NCI-H146 treated with DMSO at 0.1 percent for 48 hours (cell line): Measurements from ENCODE around the gene POLR3E.

Experiments used
- DNase-seq: peaks from one replicate; lab custom pipeline; 2025; ENCODE audit not compliant: unreplicated experiment; lab: John Stamatoyannopoulos, UW

POLR3E gene

DNA sequence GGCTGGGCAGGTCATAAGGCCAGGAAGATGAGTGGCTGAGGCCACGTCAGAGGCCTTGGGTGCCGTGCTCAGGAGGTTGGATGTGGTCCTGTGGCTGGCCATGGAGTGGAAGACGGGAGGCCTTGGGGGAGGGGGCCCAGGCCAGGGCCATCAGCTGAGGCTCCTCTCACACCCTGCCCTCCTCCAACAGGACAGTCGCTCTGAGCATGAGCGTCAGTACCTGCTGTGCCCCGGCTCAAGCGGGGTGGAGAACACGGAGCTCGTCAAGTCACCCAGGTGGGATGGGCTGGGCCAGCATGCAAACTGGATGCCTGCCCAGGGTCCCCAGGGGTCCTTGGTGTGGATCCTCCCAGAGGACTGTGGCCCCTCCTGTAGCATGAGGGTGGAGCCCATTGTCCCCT is 19.2 kb downstream of the POLR3E start:
- no peak for DNase-seq

DNA sequence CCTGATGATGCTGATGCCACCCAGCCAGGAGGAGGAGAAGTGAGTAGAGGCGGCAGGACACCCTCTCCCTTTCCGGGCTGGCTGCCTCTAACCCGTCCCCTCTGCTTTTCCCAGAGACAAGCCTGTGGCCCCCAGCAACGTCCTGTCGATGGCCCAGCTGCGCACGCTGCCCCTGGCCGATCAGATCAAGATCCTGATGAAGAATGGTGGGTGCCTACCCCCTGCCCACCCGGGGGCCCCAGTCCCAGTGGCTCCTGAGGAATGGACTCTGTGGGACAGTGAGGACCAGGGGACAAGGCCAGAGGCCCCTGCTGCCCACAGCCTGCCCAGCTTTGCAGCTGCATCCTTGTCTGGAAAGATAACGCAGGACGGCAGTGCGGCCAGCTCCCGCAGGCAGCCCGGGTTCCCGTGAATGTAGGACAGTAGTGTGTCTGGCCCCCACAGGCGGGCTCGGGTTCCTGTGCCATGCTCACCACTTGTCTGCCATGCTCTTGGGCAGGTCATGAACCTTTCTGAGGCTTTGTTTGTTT is 19.9 kb downstream of the POLR3E start:
- DNase-seq = no peak

DNA sequence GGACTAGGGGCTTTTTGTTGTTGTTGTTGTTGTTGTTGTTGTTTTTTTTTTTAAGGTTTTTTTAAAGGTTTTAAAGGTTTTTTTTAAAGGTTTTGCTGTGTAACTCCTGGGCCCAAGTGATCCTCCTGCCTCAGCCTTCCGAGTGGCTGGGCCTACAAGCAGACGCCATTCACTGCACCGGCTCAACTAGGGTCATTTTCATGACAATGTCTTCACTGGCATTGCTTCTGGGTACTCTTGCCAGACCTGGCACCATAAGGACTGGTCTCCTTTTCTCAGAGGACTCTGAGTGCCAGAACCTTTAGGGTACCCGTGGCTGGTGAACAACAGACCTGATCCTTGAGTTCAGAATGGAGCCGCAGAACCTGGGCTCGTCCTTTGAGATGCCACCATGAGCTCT is 20.4 kb downstream of the POLR3E start:
- DNase-seq = no peak

DNA sequence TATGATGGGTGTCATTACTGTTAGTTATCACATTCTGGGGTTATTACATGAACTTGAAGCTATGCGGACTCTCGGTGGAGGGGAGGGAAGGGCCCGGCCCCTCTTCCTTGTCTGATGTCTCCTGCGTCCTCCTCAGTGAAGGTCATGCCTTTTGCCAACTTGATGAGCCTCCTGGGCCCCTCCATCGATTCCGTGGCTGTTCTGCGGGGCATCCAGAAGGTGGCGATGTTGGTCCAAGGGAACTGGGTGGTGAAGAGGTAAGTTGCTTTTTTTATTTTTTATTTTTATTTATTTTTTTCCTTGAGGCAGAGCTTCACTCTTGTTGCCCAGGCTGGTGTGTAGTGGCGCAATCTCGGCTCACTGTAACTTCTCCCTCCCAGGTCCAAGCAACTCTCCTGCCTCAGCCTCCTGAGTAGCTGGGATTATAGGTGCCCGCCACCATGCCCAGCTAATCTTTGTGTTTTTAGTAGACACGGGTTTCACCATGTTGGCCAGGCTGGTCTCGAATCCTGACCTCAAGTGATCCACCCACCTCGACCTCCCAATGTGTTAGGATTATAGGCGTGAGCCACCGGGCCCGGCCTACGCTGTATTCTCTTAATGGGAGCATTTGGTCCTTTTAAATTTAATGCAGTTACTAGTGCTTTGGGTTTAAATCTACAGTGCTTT is 21.6 kb downstream of the POLR3E start:
- DNase-seq = no peak

DNA sequence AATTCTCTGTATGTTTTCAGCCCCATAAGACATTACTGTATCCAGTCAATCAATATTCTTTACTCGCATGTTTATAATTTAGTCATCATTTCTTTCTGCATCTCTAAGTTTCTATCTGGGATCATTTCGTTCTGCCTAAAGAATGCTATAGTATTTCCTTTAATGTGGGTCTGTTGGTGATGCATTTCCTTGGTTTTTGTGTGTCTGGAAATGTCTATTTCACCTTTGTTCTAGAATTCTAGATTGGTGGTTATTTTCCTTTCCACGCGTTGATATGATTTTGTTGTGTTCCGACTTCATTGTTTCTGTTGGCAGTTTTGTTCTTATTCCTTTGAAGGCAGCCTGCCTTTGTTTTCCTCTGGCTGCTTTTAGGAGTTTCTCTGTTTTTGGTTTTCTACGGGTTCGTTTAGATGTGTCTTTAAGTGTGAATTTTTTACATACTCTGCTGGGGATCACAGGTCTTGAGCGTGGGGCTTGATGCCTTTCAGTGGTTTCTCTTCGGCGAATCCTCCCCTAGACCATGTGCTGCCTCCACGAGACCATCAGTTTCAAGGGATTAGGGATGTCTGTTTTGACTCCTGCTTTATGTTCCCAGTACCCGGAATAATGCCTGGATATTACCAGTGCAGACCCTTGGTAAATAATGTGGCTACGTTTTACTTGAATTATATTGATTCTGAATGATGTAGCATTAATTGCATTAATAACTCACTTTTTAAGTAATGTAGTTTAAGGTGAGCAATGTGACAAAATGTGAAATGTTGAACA is 23.5 kb downstream of the POLR3E start:
- DNase-seq = no peak

DNA sequence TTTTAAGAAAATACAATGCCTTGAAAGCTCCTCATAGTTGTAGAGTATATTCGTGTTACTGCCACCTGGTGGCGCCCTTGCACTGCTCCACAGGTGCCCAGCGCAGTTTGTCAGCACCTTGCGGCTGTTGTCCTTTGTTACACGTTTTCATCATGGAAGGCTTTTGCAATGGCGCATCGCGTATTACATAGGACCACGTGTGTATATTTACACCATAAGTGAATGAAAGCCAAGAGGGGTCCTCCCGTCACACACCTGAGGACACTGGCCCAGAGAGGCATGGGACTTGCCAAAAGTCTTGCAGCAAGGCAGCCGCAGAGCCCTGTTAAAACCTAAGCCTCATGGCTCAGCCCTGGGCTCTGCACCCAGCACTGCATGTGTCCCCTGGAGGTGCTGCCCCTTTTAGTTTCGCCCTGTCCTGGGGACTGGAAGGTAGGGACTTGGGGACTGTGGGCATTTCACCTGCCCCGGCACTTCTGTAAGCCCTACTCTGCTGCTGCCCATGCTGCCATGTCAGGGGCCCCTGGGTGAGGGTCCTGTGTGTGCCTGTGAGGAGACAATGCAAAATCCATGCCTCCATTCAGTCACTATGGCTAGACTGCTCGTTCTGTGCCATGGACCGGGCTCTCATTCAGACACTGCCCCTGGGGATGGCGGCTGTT is 24.3 kb downstream of the POLR3E start:
- peak; percentile 57 for DNase-seq

DNA sequence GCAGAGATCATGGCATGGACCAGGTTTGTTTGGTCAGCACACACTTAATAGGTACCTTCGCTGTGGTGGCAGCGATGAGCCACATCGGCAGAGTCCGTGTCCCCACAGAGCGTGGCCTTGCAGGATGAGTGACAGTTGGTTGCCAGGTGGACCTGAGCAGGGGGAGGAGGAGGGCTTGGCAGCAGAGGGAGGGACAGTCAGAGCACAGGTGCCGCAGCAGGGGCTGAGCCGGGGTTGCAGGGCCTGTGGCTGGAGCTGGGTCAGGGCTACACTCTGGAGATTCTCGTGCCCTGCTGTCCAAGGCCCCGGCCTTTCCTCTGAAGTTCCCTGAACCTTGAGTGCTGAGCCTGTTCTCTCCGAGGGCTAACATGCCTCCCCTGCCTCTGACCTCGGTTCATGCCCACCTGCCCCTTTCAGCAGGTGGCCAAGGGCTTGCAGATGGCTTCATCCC is 24.8 kb downstream of the POLR3E start:
- DNase-seq = no peak

DNA sequence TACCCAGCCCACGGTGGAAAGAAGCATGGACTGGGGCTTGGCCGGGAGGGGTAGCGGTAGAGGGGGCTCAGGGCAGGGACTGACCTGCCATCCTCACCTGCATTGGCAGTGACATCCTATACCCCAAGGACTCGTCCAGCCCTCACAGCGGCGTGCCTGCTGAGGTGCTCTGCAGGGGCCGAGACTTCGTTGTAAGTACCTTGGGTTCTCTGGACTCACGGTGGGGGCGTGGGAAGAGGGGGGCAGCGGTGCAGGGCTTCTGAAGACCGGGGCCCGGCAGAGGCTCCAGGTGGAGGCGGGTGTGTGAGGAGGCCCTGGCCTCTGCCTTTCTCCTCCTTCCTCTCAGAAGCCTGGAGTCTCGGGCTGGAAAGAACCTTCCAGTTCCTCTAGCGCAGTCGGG is 25.5 kb downstream of the POLR3E start:
- DNase-seq = no peak

DNA sequence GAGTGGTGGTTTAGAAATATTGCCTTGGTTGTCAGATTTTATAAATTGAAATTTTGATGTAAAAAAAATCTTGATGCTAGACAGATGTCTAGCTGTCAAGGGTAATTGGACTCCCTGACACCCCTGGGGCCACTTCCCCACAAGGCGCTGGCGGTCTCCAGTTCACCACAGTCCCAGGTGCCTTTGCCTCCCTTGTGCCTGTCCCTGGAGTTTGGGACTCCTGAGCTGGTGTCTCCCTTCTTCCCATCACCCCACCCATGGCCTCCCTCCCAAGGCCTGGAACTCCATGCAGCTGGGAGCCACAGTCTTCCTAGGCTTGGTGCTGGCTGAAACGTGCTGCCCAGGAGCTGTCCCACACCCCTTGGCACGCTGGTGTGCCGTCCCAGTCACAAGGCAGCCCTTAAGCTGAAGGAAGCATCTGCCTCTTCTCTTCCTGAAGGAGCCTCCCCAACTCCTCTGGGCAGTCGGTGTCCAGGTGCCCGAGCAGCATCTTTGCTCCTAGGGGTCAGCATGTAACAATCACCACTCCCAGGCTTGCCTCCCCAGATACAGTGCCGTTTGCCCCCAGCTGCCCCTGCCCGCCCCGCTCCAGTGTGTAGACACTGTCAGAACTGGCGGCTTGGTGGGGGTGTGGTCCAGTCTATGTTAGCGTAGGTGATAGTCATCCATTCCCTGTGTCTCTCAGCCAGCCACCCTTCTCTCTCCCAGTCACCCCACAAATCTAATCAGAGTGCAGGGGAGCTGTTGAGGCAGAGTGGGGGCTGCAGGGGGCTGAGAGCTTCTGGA is 26.2 kb downstream of the POLR3E start:
- DNase-seq = no peak

DNA sequence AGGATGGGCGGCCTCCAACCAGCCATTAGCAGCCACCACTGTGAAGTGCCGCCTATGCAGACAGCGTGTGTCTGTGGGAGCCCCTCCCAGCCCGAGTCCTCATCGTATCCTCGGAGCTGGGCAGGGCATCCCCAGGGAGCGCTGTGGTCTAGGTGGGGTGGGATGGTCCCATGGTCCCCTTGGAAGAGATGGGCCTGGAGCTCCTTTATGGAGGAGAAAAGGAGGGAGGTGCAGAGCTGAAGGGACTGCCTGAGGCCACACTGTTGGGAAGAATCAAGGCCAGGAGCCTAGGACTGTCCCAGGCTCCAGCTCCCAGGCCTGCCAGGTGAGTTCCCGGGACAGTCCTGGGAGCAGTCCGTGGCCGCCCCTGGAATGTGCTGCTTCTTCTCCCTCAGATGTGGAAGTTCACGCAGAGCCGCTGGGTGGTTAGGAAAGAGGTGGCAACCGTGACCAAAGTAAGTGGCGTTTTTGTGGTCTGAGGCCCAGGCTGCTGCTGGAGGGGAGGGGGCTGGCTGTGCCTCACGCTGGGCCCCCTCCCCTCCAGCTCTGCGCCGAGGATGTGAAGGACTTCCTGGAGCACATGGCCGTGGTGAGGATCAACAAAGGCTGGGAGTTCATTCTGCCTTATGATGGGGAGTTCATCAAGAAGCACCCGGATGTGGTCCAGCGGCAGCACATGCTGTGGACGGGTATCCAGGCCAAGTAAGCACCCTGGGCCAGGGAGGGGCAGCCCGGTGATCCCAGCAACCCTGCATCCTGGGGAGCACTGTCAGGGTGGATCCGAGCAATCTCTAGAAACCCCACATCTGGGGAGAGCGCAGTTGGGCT is 27.0 kb downstream of the POLR3E start:
- no peak for DNase-seq

DNA sequence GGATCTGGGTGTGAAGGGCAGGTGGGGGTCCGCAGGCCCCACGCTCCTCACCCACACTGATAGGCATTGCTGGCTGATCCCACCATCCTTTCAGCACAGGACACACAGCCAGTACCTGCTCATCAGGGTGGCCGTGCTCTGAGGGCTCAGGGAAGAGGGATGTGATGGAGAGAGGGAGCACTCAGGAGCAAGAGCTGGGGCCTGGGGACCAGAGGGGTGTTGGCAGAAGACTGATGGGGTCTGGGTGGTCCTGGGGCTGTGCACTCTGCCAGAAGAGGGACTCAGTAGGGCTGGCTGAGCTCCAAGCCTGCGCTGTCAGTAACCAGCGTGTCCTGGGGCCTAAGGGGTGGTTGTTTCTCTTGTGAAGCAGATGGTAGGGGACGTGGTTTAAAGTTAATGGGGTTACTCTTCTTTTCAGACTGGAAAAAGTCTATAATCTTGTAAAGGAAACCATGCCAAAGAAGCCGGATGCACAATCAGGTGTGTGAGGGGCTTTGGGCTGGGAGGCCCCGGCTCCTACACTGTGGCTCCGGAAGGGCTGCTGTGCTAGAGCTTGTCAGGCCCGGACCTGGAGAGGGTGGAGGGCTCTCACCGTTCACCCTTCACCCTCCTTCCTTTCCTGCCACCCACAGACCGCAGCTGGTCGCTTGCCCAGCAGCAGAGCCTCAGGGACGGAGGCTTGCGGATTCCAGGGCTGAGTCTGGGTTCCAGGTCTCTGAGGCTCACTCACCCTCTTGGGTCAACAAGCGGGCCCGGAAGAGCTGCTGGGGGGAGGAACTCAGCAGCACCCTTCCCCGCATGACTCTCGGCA is 27.8 kb downstream of the POLR3E start:
- DNase-seq = no peak

DNA sequence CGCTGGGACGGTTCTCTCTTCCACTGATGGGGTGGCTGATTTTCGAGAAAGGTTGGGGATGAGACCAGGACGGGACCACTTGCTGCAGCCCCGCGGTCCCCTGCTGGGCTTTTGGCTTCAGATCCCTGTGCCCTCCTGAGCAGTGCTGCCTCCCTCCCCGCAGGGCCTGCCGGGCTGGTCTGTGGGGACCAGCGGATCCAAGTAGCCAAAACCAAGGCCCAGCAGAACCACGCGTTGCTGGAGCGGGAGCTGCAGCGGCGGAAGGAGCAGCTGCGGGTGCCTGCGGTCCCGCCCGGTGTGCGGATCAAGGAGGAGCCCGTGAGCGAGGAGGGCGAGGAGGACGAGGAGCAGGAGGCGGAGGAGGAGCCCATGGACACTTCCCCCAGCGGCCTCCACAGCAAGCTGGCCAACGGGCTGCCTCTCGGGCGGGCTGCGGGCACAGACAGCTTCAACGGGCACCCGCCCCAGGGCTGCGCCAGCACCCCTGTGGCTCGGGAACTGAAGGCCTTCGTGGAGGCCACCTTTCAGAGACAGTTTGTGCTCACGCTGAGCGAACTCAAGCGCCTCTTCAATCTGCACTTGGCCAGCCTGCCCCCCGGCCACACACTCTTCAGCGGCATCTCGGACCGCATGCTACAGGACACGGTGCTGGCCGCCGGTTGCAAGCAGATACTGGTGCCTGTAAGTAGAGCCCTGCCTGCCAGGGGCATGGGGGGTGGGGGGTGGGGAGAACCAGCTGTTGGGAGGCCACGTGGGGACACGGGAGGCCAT is 28.6 kb downstream of the POLR3E start:
- DNase-seq = no peak

DNA sequence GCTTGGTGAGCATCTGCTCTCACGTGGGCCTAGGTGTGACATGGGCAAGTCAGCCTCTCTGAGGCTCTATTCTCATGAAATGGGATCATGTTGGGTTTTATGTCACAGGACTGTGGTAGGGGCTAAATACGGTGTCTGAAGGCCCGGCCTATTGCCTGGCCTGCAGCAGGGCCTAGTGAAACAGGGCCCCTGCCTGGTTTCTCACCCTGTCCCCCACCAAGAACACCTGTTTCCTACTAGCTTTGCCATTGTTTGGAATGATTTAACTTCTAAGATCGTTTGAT is 29.1 kb downstream of the POLR3E start:
- DNase-seq = no peak

DNA sequence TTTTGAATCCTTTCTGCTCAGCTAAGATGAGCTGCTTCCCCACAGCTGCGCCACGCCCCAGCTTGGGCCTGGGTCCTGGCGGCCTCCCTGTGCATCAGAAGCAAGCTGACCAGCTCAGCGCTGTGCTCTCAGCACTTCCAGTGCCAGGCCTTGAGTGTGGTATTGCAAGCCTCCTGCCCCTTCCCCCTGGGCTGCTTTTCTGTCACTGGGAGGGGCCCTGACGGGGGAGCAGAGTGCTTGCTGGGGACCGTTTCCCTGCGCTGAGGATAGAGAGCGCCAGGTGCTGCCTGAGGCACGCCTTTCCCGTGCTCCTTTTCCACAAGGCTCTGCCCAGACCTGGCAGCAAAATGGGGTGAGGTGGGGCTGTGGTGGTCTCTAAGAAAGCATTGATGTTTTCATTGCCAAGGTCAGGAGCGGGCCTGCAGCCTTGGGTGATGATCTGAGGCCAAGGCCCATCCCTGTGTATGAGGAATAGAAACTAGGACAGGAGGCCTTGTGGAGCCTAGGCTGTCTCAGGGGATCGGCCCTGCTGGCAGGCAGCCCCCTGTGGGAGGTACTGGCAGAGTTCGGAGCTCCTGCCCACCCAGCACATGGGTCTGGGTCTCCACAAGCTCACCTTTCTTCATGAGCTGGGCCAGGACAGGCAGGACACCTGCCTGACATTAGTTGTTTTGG is 29.7 kb downstream of the POLR3E start:
- DNase-seq = no peak

DNA sequence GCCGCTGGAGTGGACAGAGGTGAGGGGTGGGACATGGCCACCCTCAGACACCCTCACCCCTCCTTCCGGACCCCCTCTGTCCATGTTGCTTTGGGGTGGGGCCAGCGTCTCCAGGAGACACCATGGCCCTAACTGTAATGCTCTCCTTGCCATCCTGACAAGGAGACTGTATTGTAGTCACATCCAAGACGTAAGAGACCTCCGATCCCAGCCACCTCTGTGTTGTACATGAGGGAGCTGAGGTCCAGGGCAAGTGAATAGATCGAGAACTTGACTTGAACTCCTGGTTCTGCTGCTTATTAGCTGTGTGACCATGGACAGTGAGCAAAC is 30.2 kb downstream of the POLR3E start:
- no peak for DNase-seq

DNA sequence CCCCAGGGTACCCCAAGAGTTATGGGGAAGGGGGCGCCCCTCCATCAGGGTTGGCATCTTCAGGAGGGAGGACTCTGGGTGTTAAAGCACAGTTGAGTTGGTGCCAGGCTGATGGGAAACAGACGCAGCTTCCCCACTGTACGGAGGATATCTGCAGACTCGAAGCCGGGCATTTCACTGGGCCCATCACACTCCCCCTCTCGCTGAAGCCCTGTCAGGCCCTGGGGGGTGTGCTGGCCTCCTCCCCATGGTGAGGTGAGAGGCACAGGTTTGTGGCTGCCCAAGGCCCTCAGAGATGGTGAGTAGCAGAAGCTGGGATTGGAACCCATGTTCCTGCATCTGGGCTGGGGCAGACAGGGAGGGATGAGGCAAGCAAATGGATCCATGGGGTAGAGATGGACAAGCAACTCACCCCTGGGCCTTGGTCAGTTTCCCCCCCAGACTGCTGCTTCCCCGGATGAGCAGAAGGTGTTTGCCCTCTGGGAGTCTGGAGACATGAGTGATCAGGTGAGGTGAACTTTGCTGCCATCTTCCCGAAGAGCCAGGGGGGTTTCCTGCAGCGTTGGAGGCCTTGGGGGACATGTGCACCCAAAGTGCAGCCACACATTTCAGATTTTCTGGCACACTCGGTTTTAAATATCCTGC is 31.0 kb downstream of the POLR3E start:
- DNase-seq = no peak

DNA sequence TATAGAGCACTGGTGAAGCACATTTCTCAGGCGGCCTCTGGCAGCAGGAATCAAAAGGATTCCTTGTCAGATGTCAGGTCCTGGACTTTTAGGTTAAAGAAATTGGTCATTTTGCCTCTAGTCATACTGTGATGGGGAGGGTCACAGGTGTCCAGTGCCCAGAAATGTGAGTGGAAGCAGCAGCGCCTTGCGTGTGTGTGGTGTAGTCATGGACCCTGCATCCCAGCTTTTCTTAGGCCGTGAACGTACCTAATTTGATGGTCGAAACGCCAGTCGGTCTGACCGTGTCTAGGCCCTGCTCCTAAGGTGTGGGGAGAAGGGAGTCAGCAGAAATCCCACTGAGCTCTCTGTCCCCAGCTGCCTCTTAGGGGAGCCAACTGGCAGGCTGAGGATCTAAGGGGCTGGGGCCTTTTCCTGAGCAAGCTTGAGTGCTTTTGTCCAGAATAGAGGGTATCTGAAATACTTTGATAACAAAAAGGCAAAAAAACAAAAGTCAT is 32.0 kb downstream of the POLR3E start:
- DNase-seq = no peak

DNA sequence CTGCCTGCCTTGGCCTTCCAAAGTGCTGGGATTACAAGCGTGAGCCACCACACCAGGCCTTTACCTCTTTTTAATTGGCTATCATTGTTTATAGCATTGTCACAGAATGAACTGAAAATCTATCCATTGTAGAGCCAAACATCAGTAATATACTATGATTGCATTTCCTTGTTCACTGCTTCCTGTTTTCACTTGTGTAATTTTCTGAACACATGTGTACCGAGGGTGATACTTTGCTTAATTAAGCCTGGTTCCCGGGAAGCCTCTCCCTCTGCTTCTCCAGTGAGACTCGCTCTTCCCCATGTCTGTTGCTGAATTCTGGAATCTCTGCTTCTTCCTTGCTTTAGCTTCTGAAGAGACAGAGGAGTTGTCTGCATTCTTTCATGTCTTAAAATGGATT is 33.1 kb downstream of the POLR3E start:
- no peak for DNase-seq
